Measurements from ENCODE around the gene FOXK1. TPM values are rescaled to one million over a fixed set of nuclear protein-coding genes. Genes with fewer than 3 reads are reported as not detected.

Gene FOXK1
- polyA plus RNA-seq, 3 donors: 0.33 to 16.8 (median 0.76) TPM

DNA sequence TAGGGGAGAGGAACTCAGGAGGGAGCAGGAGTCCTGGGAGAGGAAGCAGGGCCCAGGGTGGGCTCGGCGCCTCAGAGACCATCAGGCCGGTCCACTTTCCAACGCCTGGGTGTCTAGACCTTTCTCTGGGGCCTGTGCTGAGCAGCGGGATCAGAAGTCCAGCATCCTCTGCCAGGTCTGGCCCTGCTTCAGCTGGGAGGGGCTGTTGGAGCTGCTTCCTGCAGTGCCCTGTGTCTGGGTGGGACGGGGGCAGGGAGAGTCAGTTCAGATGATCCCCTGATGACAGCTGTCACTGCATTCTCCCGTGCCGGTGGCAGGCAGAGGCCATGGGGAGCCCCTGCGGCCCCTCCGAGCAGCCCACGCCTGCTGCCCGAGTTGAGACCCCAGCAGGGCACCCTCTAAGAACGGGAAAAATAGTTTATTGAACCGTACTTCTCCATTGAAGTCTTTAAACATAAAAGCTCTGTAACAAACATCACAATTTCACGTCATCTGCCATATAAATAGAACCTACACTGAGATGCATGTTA is 116.7 kb downstream of the FOXK1 start:
- intact Hi-C loops (cut with micrococcal nuclease): loop anchor here (2.0 kb wide), 1 partner anchor 286 kb away; no protein-coding TSS in a partner anchor
- H3K36me3 ChIP-seq (replicated peaks in 1 of 2; ENCODE audit: control insufficient read depth in 1 of 2, insufficient read depth in 2 of 2, low read length in 2 of 2): no peaks in the 10 kb centered on the region
- no peak for DNase-seq
- no peak overlapping the region for H3K27ac ChIP-seq (ENCODE audit: low read depth in 1 of 2, low read length in 2 of 2)
- H4K20me1 ChIP-seq (ENCODE audit: insufficient read depth, low read length): no peaks in the 10 kb centered on the region
- no peak overlapping the region for H3K9ac ChIP-seq (ENCODE audit: insufficient read depth, low read length, poor library complexity, severe bottlenecking)
- H2AFZ ChIP-seq (ENCODE audit: insufficient read depth, low read depth, low read length, poor library complexity, severe bottlenecking): no peak overlapping the region
- no peak overlapping the region for H3K4me2 ChIP-seq (replicated peaks; ENCODE audit: extremely low read depth, low read length, poor library complexity, severe bottlenecking)
- no peak overlapping the region for H3K27ac Mint-ChIP-seq
- TF ChIP-seq CTCF (IDR thresholded peaks at IDR 0.05): no peak
- H3K36me3 Mint-ChIP-seq: no peaks in the 10 kb centered on the region
- H3K4me1 Mint-ChIP-seq: peaks cover 3% of the 10 kb centered on the region
- H3K79me2 ChIP-seq (ENCODE audit: insufficient read depth, low read length): no peaks in the 10 kb centered on the region
- no peaks in the 10 kb centered on the region for H3K4me1 ChIP-seq (ENCODE audit: control insufficient read depth in 1 of 2, insufficient read depth in 2 of 2, low read length in 2 of 2)
- no peaks in the 10 kb centered on the region for H3K27me3 ChIP-seq (ENCODE audit: control insufficient read depth in 2 of 2, insufficient read depth in 2 of 2, low read length in 2 of 2)
- peaks cover 0 to 2% (median 0%) of the 10 kb centered on the region in 3 donors for H3K27me3 Mint-ChIP-seq (ENCODE audit: low read depth in 3 of 3)
- no peaks in the 10 kb centered on the region for H3K9me3 ChIP-seq (replicated peaks in 1 of 2; ENCODE audit: control insufficient read depth in 1 of 2, insufficient read depth in 1 of 2, low read length in 2 of 2)
- peaks cover 0 to 6% (median 0%) of the 10 kb centered on the region in 7 donors for H3K9me3 Mint-ChIP-seq
- H3K4me3 Mint-ChIP-seq: no peak overlapping the region
- no peak overlapping the region for H3K4me3 ChIP-seq (replicated peaks in 1 of 3; ENCODE audit: low read depth in 2 of 3, low read length in 3 of 3)
- WGBS (ENCODE audit: insufficient coverage): 93% methylated on average over 14 of the region's 15 CpGs

- Histone ChIP-seq H3K4me3 (replicated peaks in 1 of 3; ENCODE audit: low read depth in 2 of 3, low read length in 3 of 3) (no peak overlapping the region), H3K9ac (ENCODE audit: insufficient read depth, low read length, poor library complexity, severe bottlenecking) (no peak overlapping the region), H3K27ac (ENCODE audit: low read depth in 1 of 2, low read length in 2 of 2) (no peak overlapping the region), H3K27me3 (ENCODE audit: control insufficient read depth in 2 of 2, insufficient read depth in 2 of 2, low read length in 2 of 2) (no peaks in the 10 kb centered on the region), H3K36me3 (replicated peaks in 1 of 2; ENCODE audit: control insufficient read depth in 1 of 2, insufficient read depth in 2 of 2, low read length in 2 of 2) (no peaks in the 10 kb centered on the region), H3K79me2 (ENCODE audit: insufficient read depth, low read length) (no peaks in the 10 kb centered on the region), H3K9me3 (replicated peaks in 1 of 2; ENCODE audit: control insufficient read depth in 1 of 2, insufficient read depth in 1 of 2, low read length in 2 of 2) (no peaks in the 10 kb centered on the region), H3K4me1 (ENCODE audit: control insufficient read depth in 1 of 2, insufficient read depth in 2 of 2, low read length in 2 of 2) (no peaks in the 10 kb centered on the region), H3K4me2 (replicated peaks; ENCODE audit: extremely low read depth, low read length, poor library complexity, severe bottlenecking) (no peak overlapping the region), H4K20me1 (ENCODE audit: insufficient read depth, low read length) (no peaks in the 10 kb centered on the region), H2AFZ (ENCODE audit: insufficient read depth, low read depth, low read length, poor library complexity, severe bottlenecking) (no peak overlapping the region)
- H3K36me3 Mint-ChIP-seq: no peaks in the 10 kb centered on the region
- peaks cover 2% of the 10 kb centered on the region for H3K4me1 Mint-ChIP-seq
- peaks cover 0 to 3% (median 0%) of the 10 kb centered on the region in 7 donors for H3K9me3 Mint-ChIP-seq
- no peak overlapping the region for H3K27ac Mint-ChIP-seq
- H3K4me3 Mint-ChIP-seq: no peak overlapping the region
- no peak for DNase-seq
- 90% methylated on average over 36 of the region's 39 CpGs for WGBS (ENCODE audit: insufficient coverage)
- peaks cover 0 to 5% (median 0%) of the 10 kb centered on the region in 3 donors for H3K27me3 Mint-ChIP-seq (ENCODE audit: low read depth in 3 of 3)
- intact Hi-C loops (cut with micrococcal nuclease): loop anchor here (2.0 kb wide), 1 partner anchor 285 kb away; no protein-coding TSS in a partner anchor
- TF ChIP-seq CTCF (IDR thresholded peaks at IDR 0.05): no peak
Observed at GRCh38 chr7:4799508-4800268, 117.6 kb downstream of the FOXK1 start.
